Measurements from ENCODE around the gene DNMBP. TPM values are rescaled to one million over a fixed set of nuclear protein-coding genes. Genes with fewer than 3 reads are reported as not detected.
"Not testable (repeated sequence)": the region's sequence is repeated elsewhere in the genome, so short reads cannot be mapped to it uniquely, and the experiment has no call there.

Gene DNMBP
- total RNA-seq, 1 donor from 2014 or later = 12.8 TPM

DNA sequence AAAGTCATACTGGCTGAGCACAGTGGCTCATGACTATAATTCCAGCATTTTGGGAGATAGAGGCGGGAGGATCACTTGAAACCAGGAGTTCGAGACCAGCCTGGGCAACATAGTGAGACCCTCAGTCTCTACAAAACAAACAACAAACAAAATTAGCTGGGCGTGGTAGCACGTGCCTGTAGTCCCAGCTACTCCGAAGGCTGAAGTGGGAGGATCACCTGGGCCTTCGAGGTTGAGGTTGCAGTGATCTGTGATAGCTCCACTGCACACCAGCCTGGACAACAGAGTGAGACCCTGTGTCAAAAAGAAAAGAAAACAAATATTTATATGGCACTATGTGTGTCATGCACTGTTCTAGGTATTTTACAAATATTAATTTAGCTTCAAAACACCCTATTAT lies 94.3 kb downstream of the DNMBP start:
- no peak for DNase-seq (ENCODE audit: low read depth)

- no peak for DNase-seq (ENCODE audit: low read depth)
Observed at GRCh38 chr10:99914236-99914635, 95.5 kb downstream of the DNMBP start.

- DNase-seq (ENCODE audit: low read depth) = no peak
Observed at GRCh38 chr10:99913831-99914235, 95.9 kb downstream of the DNMBP start.

- DNase-seq (ENCODE audit: low read depth) = no peak
Observed at GRCh38 chr10:99912041-99912440, 97.7 kb downstream of the DNMBP start.

- DNase-seq (ENCODE audit: low read depth) = no peak
Observed at GRCh38 chr10:99908512-99908911, 101.2 kb downstream of the DNMBP start.

- DNase-seq (ENCODE audit: low read depth) = no peak
Observed at GRCh38 chr10:99906470-99906869, 103.3 kb downstream of the DNMBP start.

DNA sequence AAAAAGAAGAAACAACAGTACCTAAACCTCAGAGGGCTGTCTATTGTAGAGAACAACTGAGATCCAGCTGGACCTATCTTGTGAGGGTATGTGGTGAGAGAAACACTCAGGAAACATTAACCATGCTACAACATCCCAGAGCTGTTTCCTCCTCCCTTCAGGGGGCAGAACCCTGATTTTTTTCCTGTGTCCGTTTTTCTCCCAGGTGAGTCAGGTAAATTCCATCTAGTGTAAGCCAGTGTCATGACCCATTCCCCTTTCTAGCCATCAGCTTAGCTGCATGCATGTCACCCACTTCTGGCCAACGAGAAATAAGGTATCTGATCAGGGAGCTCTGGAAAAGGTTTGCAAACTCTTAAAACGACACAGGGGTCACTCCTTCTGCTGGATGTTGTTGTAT lies 103.8 kb downstream of the DNMBP start:
- no peak for DNase-seq (ENCODE audit: low read depth)

GRCh38 chr10:99895867-99896266 lies 113.9 kb downstream of the DNMBP start:
- no peak for DNase-seq (ENCODE audit: low read depth)

GRCh38 chr10:99895066-99895465 lies 114.7 kb downstream of the DNMBP start:
- DNase-seq (ENCODE audit: low read depth) = not testable (repeated sequence)

- DNase-seq (ENCODE audit: low read depth) = no peak
Observed at GRCh38 chr10:99894613-99895012, 115.1 kb downstream of the DNMBP start.

- peak; percentile 41 for DNase-seq (ENCODE audit: low read depth)
Observed at GRCh38 chr10:99888622-99889021, 121.1 kb downstream of the DNMBP start.

DNA sequence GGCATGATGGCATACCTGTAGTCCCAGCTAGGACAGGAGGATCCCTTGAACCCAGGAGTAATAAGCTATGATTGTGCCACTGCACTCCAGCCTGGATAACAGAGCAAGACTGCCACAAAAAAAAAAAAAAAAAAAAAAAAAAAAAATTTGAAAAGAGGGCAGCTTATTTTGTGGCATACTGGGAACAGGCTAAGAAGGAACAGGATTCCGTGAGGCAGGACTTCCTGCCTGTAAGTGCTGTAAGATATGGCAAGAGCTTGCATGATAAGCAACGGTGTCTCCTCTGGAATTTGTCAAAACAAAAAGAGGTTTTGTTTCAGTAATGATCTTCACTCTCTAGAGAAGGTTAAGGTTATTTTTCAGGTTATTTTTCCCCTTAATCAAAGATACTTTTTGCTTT lies 126.2 kb downstream of the DNMBP start:
- no peak for DNase-seq (ENCODE audit: low read depth)

GRCh38 chr10:99881371-99881770 lies 128.4 kb downstream of the DNMBP start:
- no peak for DNase-seq (ENCODE audit: low read depth)

GRCh38 chr10:99880080-99880835 lies 129.5 kb downstream of the DNMBP start:
- DNase-seq (ENCODE audit: low read depth) = no peak

DNA sequence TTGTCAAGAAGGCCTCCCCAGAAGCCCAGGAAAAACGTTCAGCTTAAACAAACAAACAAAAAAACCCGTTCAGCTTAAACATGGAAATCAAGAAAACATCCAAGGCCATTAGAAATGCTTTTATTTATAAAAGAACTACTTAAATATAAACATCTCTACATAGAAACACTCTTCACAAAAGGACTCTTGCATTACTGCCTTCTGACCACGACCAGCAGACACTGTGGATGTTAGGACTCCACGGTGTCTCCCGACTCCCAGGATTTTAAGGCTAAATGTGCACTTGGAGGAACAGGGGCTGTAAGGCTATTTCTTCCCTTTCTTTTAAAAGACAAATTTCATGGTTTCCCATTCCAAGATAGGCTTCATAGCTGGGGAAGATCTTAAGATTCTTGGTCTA lies 134.3 kb downstream of the DNMBP start:
- DNase-seq (ENCODE audit: low read depth) = no peak

- no peak for DNase-seq (ENCODE audit: low read depth)
Observed at GRCh38 chr10:99874341-99875085, 135.2 kb downstream of the DNMBP start.

DNA sequence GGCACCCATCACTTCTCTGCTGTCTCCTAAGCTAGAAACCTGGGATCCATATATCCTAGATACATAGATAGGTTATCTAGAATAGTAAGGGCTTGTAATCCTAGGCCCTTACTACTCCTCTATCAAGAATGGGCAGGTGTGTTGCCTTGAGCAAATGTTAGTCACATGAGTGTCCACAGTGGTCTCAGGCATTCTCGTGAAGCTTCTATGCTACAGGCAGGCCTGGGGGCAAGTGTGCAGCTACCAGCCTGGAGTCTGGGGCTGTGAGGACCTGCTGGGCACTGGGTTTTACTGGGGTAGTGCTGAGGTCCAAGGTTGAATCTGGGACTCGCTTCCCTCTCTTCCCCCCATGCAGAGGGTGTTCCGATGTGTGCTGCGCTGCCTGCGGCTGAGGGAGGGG lies 135.9 kb downstream of the DNMBP start:
- no peak for DNase-seq (ENCODE audit: low read depth)

GRCh38 chr10:99872367-99873162 lies 137.2 kb downstream of the DNMBP start:
- no peak for DNase-seq (ENCODE audit: low read depth)

DNA sequence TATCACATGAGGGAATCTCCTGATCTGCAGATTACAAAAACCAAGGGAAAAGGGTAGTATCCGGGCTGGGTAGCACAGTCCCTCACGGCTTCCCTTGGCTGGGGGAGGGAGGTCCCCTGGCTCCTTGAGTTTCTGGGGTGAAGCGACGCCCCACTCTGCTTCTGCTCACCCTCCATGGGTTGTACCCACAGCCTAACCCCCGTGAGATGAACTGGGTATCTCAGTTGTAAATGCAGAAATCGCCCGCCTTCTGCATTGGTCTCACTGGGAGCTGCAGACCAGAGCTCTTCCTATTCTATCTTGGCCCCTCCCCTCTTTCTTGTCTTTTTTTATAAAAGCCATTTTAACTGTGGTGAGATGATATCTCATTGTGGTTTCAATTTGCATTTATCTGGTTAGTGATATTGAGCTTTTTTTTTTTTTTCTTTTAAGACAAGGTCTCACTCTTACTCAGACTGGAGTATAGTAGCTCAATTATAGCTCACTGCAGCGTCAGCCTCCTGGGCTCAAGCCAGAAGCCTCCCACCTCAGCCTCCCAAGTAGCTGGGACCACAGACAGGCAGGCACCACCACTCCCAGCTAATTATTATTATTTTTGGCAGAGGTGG lies 139.5 kb downstream of the DNMBP start:
- no peak for DNase-seq (ENCODE audit: low read depth)

DNA sequence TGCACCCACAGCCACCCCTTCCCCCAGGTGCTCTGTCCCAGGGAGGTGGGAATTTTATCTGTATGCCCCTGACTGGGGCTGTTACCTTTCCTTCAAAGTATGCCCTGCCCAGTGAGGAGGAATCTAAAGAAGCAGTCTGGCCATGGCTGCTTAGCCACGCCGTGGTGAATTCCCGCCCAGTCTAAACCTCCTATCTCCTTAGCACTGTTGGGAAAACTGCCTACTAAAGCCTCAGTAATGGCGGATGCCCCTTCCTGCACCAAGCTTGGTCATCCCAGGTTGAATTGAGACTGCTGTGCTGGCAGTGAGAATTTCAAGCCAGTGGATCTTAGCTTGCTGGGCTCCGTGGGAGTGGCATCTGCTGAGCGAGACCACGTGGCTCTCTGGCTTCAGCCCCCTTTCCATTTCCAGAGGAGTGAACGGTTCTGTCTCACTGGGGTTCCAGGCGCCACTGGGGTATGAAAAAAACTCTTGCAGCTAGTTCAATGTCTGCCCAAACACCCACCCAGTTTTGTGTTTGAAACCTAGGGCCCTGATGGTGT lies 140.1 kb downstream of the DNMBP start:
- no peak for DNase-seq (ENCODE audit: low read depth)

DNA sequence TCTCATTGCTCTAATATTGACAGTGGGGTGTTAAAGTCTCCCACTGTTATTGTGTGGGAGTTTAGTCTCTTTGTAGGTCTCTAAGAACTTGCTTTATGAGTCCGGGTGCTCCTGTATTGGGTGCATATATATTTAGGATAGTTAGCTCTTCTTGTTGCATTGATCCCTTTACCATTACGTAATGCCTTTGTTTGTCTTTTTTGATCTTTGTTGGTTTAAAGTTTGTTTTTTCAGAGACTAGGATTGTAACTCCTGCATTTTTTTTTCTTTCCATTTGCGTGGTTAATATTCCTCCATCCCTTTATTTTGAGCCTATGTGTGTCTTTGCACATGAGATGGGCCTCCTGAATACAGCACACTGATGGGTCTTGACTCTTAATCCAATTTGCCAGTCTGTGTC lies 142.5 kb downstream of the DNMBP start:
- not testable (repeated sequence) for DNase-seq (ENCODE audit: low read depth)

All from myocyte (in vitro differentiated cells).